Activated gamma-delta T cell (primary cell): Measurements from ENCODE around the gene BABAM1.

Experiments
- DNase-seq: peaks from one replicate; lab custom pipeline; 2025; lab: John Stamatoyannopoulos, UW

Gene BABAM1

DNA sequence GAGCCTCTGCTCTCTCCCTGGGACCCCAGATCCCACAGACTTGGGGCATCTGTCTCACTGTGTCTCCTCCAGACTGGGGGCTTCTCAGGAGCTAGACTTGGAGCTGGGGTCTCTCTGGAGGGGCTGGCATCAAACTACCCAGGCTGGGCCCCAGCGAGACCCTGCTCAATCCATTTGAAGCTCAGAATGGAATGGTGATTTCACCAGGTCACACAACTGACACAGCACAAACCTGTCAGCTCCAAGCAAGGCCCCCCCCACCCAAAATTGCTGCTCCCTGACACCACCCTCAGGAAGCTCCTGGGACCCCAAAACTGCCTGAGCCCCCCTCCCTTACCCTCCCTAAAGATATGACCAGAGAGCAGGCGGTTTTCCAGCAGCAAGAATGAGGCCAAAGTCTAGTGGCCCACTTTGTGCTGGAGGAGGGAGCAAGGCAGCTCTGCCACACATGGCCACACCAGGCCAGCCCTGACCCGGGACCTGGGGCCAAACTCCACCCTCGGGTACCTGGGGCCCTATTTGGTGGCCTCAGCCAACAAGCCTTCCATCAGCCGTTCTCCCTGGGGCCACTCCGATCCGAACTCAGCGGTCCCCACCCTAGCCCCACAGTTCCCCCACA is 23.9 kb upstream of the BABAM1 start:
- DNase-seq = no peak

DNA sequence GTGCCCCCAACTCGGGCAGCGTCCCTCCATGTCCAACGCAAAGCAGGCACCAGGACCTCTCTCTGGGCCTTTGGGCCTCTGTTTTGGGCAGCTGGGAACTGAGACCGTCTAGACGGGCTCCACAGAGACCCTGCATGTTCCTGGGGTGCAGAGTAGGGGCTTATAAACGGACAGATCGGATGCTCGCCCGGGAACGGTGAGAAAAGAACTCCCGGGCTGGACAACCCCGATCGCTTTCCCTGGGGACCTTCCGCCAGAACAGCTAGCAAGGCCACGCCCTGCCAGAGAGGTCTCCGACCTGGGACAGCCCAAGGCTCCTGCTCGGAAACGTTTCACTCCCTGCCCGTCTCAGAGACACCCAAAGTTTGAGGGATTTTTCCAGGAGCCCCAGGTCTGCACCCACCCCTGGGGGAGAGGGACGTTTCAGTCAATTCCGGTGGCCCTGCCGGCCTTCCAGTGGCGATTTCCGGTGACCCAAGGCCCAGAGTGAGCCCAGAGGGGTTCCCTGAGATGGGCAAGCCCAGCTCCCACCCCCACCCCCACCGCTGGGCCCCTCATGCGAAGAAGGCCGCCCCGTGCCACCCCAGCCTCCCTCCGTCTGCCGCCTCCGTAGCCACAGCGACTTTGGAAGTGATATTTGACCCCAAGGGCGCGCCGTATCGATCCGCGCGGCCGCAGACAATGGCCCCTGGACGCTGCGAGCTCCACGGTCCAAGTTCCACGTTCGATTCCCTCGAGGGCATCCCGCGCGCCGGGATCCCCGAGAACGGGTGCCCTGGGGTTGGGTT is 23.2 kb upstream of the BABAM1 start:
- no peak for DNase-seq

DNA sequence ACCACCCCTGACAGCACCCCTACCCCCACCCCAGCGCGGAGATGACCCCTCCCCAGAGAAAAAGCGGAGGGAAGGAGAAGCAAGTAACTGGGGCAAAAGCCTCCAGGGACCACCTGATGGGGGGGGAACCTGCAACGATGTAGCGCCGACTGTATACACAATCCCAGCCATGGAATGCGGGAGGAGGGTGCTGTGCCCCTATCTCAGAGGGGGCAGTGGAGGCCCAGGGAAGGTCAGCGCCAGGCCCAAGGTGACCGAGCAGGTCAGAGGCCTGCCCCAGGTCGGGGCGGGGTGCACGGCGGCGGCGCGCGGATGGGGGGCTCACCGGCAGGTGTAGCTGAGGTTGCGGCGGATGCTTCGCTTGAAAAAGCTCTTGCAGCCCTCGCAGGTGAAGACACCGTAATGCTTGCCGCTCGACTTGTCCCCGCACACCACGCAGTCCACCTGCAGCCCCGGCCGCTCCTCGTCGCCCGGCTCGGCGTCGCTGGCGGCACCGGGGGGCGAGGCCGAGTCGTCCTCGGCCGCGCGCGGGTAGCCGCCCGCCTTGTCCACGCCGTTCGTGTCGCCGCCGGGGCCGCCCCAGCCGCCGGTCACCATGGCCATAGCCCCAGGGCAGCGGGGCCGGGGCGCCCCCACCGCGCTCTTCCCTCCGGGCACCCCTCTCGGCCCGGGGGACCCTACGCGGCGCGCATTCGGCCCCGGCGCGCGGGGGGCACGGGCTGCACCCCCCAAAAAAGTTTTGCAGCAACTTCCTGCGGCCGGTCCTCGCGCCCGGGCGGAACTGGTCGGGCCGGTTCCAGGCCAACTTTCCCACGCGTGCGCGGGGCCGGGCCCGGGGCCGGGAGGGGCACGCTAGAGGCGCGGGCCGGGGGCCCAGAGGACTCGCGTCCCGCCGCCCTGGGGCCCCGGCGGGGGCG is 22.4 kb upstream of the BABAM1 start:
- no peak for DNase-seq

DNA sequence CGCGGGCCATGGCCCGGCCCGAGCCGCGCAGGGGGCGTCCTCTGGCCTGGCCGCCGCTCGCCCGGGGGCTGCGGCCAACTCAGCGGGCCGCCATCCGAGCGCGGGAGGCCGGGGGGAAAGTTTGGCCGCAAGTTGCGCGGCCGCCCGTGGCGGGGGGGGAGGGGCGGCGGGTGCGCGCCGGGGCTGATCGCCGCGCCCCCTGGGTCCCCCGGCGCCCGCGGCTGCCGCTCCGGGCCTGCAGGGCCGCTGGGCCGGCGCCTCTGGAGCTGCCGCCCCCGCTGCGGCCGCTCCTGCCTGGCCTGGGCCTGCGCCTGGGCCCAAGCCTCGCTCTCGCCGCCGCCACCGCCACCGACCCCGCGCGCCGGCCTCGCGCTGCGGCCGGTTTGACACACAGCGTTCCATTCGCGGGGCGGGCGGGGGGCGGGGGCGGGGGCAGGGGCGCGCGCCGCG is 21.7 kb upstream of the BABAM1 start, which contains the start of gene NR2F6:
Gene NR2F6 (minus strand): TSS at position 385 of the 450 bp plus-strand sequence. CDS start 699 bp downstream, outside the sequence.
- DNase-seq = no peak

DNA sequence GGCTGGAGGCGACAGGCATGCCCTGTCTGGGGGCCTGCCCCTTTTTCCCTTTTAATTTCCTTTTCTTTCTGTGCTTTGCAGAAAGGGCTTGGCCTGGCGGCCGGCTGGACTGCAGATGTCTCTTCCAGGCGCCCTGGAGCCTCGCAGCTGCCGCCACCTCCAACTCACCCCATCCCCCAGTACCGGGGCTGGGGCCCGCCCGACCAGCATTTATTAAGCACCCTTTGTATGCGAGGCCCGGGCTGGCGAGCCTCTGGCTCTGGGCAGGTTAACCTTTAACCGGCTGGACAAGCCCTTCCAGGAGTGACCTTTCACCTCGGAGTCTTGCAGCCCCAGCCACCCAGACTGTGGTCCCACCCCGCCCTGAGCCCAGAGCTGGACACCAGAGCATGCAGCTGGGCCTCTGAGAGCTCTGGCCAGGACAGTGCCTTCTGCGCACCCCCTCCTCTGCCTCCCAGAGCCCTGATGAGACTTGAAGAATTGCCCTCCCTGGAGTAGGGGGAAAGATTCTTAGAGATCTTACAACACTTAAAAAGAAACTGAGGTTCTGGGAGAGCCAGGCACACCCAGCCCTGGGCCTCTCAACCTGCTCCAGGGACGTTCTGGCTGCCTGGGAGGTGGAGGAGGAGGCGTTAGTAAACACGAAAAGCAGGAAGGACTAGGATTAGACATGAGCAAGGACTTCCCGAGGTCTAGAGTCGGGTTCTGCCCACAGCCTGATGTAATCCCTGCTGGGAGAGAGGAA is 20.4 kb upstream of the BABAM1 start:
- DNase-seq = no peak

DNA sequence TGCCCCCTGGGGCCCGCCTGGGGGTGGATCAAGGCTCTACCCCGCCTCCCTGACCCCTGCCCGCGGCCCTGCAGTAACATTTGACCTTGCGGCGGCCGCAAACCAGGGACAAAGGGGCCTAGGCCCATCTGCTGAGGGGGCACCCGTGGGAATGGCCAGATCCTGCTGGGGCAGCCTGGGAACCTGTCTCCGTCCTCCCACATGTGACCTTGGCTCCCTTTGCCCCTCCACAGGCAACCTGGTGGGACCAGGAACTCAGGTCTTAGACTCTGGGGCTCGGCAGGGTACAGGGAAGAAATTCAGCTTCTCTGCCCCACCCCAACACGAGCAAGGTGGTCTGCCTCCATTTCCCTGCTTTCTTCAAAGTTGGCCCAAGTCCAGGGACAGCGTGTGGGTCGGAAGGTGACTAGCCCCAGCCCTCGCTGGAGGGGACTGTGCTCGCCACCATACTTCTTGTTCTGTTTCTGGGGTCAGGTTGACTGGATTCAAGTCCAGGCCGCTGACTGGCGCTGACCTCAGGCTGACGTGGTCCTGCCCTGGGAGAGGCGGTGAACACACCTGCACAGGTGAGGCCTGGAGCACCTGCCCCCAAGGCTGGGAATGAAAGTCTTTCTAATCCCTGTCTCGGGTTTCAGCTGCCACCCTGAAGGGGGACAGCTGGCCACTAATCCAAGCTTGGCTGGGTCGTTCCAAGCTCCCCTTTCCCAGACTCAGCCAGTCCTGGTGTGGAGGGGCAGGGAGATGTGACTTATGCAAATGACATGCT is 19.0 kb upstream of the BABAM1 start:
- no peak for DNase-seq

DNA sequence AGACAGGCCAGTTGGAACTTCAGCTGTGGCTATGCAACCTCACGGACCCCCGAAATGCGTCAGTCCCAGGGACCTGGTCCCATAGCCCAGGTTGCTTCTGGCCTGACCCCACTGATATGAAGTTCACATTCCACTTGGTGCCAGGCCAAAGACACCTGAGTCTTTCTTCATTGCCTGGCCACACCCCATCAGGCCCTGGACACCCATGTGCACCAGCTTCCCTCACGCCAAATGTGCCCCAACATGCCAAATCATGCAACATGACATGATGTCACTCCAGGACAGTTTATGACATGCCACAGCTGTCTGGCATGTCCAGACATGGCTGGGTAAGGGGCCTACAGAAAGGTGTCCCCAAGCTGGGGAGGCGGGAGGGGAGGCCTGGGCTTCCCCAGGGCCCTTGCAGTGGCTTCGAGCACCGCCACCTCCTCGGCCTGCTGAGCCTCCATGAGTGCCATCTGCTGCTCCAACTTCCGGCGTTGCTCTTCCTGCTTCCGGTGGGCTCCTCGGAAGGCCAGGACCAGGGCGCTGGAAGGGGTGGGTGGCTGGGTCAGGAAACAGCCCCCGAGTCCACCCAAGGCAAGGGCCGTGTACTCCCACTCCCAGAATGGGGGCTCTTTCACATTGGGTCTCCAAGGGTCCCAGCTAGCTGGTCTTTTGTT is 17.2 kb upstream of the BABAM1 start:
- DNase-seq = no peak

DNA sequence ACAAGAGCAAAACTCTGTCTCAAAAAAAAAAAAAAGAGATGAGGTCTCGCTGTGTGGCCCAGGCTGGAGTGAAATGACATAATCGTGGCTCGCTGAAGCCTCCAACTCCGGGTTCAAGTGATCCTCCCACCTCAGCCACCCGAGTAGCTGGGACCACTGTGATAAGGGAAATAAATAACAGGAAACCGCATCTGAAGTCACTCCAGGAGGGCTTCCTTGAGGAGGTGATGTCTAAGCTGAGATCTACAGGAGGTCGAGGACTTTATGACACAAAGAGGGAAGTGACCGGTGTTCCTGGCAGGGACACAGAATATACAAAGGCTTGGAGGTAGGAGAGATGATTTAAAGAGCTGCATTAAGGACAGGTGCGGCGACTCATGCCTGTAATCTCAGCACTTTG is 12.6 kb upstream of the BABAM1 start:
- DNase-seq = no peak

DNA sequence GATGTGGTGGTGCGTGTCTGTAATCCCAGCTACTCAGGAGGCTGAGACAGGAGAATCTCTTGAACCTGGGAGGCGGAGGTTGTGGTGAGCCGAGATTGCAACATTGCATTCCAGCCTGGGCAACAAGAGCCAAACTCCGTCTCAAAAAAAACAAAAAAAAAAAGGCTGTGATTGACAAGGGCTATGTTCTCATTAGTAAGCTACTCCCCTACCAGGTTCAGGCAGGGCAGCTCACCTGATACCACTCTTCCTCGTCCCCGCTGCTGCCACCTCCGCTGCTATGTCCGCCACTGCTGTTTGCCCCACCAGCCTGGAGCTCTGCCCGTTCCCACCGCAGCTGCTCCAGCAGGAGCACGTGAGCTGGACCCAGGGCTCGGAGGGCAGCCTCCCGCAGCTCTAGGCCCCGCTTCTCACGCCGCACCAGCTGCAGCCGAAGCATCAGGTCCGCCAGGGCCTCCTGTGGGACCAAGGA is 12.1 kb upstream of the BABAM1 start:
- DNase-seq = no peak

DNA sequence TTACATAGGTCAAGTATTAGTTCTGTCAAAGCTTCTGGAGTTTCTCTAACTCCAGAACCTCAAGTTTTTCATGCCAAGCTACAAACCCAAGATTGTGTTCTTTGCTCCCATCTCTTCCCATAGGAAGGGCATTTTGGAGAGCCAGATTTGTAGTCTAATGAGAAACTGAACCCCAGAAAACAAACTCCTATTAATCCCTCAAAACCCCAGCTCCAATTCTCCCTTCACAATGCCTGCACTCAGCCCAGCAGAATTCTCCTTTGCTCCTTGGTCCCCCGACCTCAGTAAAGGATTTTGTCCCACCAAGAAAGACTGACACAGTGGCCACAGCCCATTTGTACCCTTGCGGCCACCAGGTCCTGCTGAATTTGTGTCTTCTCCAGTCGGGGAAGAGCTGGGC is 11.1 kb upstream of the BABAM1 start:
- DNase-seq = no peak

DNA sequence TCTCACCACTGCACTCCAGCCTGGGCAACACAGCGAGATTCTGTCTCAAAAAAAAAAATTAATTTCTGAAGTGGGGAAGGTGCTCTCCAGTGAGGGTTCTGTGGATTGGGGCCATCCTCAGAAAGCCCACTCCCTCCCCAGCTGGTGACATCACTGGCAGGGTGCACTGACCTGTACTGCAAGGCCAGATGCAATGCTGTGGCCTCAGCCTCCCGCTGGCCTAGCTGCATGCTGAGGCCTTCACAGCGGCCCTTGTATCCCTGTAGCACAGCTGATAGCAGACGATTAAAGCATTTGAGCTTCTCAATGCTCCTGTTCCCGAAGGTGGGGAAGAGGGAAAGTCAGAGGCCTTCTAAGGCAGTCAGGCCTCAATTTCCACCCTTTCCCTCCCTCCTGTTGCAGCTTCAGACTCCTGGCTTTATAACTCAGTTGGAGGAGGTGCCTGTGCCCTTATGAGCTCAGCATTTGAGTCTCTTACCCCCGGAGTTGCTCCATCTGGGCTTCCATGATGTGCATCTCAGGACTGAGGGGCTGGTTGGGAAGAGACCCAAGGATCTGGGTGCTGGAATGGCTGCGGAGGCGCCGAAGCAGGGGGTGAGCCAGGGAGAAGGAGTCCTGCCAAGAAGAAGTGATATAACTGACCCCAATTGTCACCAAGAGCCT is 8.0 kb upstream of the BABAM1 start:
- no peak for DNase-seq

DNA sequence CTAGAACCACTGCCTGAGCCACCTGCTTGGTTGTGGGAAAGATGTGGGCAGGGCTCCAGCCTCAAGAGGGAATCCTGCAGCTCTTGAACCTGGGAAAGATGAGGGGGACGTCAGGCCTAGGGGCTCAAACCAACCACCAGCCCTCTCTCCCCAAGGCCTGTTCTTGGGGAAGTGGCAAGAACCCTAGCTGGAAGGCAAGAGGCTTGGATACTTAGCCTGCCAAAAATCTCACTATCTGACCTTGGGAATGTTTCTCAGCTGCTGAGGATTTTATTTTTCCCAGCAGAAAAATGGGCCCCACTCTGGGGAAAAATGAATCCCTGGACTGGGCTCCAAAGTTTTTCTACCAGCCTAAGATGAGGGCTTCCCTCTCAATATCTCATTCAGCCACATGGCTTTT is 7.3 kb upstream of the BABAM1 start:
- no peak for DNase-seq

DNA sequence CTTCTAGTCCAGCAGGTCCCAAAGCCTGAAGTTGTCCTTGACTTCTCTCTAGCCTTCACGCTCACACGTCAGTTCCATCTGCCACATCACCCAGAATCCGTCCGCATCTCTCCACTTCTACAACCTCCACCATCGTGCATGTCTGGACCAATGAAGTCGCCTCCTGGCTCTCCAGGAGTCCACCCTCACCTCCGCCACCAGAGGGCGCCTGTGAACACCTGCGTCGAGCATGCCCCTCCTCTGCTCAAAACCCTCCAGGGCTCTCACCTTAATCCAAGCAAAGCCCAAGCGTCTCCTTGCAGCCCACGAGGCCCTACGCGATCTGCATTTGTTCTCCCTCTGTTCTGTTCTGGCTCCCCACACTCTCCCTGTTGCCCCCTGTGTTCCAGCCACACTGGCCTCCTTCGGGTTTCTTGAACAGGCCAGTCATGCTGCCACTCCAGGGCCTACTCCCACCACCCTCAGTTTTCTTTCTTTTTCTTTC is 6.4 kb upstream of the BABAM1 start:
- peak; percentile 58 for DNase-seq

DNA sequence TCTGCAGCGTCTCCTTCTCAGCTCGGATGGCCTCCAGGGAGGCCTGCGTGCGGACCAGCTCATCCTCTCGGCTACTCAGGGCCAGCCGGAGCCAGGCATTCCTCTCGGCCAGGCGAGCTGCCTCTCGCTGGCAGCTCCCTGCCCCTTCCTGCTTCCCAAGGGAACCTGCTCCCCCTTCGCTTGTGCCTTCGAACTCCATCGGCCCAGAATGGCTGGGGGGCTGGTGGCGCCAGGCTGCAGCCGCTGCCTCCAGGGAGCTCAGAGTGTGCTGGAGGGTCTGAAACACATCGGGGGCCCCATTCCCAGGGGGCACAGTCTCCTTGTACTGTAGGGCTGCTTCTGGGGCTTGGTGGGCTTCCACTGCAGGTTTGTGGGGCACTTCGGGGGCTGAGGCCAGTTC is 4.7 kb upstream of the BABAM1 start:
- no peak for DNase-seq

DNA sequence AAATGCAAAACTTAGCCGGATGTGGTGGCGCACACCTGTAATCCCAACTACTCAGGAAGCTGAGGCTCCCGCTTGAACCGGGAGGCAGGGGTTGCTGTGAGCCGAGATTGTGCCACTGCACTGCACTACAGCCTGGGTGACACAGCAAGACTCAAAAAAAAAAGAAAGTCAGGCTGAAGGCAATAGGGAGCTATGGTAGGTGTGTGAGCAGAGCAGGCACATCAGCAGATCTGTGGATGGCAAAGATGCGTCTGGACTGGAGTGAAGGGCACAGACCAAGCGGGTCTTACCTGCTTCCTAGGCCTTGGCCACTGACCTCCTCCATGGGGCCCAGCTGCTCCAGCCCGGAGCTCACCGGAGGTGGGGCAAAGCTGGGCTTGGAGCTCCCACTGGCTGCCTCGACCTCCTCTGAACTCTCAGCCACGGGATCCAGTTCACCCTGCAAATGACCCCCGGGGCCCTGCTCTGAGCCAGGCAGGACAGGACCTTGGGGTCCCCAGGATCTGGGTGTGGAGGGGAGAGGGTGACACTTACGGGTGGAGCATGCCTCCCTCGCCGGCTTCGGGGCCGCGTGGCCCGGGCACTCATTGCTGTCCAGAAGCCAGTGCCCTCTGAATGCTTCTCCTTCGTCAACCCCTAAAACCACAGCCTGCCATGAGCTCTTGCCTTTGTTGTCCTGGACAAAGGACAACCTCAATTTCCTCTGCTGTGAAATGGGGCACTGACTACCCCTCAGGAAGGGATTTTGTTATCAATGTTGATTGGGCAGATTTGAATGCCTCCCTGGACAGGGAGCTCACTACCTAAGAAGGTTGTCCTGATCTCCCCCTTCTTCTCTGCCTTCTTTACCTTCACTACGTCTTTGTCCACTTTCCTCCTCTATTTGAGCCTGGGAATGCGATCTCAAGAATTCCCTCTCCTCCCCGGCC is 3.3 kb upstream of the BABAM1 start:
- DNase-seq = no peak

DNA sequence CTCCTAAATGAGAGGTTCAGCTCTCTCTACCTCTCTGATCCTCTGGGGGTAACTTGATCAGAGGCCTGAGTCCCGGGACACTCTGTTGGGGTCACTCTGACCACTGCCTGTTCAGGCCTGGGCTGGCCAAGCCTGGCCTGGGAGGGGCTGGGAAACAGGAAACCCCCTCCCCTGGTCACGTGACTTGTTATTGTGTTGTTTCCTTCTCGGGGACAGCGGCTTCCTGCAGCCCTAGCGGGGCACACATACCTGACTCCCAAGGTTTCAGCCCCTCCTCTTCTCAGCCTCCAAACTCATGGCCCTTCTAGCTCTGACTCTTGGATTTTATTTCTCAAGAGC is 2.6 kb upstream of the BABAM1 start, which contains the start of gene USHBP1:
Gene USHBP1 (minus strand): TSS at position 105 of the 339 bp plus-strand sequence. CDS start 446 bp downstream, outside the sequence.
- DNase-seq = no peak

DNA sequence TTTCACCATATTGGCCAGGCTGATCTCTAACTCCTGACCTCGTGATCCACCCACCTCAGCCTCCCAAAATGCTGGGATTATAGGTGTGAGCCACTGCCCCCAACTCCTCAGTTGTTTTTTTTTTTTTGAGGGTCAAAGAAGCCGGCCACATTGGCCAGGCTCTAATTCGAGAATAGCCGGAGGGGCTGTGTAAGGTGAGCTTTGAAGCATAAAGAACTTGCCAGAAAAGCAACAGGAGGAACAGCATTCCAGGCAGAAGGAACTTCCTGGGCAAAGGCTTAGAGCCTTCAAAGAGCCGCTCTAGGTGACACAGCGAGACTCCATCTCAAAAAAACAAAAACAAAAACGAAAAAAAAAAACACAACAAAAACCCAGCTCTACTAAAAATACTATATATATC is 1.2 kb upstream of the BABAM1 start:
- DNase-seq = no peak

DNA sequence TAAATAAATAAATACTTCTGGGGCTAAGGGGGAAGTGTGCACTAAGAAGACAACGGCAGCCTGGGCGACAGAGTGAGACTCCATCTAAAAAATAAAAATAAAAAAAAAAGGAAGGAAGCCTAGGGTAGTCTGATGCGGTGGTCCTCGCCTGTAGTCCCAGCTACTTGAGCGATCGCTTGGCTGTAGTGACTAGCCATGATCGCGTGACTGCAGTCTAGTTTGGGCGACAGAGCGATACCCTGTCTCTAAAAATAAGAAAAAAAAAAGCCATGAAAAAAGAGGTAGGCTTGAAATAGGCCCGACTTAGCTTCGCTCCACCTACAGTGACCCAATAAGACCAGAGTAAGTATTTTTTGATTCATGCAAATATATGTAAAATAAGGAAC is 661 bp upstream of the BABAM1 start:
- no peak for DNase-seq
